Measurements from ENCODE around the gene S100A10.

The S100A10 gene

DNA sequence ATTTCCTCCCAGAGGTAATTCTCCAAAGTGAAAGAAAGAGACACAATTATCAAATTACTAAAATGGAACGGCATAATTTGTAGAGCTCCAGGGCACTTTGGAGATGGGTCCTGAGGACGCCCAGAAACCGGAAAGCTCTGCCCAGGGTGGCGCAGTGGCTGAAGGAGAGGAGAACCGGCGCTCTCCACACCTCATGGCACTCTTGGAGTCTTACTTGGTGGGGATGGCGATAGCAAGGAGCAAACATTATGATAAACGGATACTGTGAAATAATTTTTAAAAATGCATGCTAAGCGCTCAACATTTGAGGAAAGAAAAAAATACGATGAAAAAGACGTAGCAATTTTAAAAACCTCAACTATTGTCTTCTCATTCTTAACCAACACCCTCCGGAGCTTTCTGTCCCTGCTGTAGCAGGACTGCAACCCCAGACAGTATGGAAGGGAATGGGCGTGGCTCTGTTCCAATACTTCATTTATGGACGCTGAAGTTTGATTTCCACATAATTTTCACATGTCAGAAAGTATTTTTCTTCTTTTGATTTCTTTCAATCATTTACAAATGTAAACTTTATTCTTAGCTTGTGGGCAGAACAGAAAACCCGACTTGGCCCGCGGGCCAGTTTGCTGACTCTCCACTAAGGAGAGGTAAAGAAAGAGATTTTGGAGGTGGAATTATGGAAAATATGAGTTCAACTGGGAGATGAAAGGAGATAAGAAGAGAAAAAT lies 42.0 kb upstream of the S100A10 start:
- peak overlapping the region; percentile 73 for H3K4me3 ChIP-seq (replicated peaks; ENCODE audit: insufficient read depth, low read length)
- H3K27ac ChIP-seq (replicated peaks): peak overlapping the region; percentile 89
- no peaks in the 10 kb centered on the region for H3K27me3 ChIP-seq (ENCODE audit: insufficient read depth, poor library complexity, severe bottlenecking)
- TF ChIP-seq POLR2AphosphoS5 (IDR thresholded peaks at IDR 0.05; ENCODE audit: low read depth): no peak
- no peak for TF ChIP-seq SPI1 (IDR thresholded peaks at IDR 0.05; ENCODE audit: borderline replicate concordance, low read depth)
- TF ChIP-seq, protein P1, sequence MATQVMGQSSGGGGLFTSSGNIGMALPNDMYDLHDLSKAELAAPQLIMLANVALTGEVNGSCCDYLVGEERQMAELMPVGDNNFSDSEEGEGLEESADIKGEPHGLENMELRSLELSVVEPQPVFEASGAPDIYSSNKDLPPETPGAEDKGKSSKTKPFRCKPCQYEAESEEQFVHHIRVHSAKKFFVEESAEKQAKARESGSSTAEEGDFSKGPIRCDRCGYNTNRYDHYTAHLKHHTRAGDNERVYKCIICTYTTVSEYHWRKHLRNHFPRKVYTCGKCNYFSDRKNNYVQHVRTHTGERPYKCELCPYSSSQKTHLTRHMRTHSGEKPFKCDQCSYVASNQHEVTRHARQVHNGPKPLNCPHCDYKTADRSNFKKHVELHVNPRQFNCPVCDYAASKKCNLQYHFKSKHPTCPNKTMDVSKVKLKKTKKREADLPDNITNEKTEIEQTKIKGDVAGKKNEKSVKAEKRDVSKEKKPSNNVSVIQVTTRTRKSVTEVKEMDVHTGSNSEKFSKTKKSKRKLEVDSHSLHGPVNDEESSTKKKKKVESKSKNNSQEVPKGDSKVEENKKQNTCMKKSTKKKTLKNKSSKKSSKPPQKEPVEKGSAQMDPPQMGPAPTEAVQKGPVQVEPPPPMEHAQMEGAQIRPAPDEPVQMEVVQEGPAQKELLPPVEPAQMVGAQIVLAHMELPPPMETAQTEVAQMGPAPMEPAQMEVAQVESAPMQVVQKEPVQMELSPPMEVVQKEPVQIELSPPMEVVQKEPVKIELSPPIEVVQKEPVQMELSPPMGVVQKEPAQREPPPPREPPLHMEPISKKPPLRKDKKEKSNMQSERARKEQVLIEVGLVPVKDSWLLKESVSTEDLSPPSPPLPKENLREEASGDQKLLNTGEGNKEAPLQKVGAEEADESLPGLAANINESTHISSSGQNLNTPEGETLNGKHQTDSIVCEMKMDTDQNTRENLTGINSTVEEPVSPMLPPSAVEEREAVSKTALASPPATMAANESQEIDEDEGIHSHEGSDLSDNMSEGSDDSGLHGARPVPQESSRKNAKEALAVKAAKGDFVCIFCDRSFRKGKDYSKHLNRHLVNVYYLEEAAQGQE (IDR thresholded peaks at IDR 0.05; ENCODE audit: insufficient replicate concordance, low read depth): no peak
- TF ChIP-seq, protein P2, sequence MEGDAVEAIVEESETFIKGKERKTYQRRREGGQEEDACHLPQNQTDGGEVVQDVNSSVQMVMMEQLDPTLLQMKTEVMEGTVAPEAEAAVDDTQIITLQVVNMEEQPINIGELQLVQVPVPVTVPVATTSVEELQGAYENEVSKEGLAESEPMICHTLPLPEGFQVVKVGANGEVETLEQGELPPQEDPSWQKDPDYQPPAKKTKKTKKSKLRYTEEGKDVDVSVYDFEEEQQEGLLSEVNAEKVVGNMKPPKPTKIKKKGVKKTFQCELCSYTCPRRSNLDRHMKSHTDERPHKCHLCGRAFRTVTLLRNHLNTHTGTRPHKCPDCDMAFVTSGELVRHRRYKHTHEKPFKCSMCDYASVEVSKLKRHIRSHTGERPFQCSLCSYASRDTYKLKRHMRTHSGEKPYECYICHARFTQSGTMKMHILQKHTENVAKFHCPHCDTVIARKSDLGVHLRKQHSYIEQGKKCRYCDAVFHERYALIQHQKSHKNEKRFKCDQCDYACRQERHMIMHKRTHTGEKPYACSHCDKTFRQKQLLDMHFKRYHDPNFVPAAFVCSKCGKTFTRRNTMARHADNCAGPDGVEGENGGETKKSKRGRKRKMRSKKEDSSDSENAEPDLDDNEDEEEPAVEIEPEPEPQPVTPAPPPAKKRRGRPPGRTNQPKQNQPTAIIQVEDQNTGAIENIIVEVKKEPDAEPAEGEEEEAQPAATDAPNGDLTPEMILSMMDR (IDR thresholded peaks at IDR 0.05; ENCODE audit: insufficient read depth, low read length): no peak
- no peak for TF ChIP-seq GABPA (IDR thresholded peaks at IDR 0.05; ENCODE audit: low read depth)
- DNase-seq (ENCODE audit: low read depth in 1 of 2, low spot score in 1 of 2): no peak

DNA sequence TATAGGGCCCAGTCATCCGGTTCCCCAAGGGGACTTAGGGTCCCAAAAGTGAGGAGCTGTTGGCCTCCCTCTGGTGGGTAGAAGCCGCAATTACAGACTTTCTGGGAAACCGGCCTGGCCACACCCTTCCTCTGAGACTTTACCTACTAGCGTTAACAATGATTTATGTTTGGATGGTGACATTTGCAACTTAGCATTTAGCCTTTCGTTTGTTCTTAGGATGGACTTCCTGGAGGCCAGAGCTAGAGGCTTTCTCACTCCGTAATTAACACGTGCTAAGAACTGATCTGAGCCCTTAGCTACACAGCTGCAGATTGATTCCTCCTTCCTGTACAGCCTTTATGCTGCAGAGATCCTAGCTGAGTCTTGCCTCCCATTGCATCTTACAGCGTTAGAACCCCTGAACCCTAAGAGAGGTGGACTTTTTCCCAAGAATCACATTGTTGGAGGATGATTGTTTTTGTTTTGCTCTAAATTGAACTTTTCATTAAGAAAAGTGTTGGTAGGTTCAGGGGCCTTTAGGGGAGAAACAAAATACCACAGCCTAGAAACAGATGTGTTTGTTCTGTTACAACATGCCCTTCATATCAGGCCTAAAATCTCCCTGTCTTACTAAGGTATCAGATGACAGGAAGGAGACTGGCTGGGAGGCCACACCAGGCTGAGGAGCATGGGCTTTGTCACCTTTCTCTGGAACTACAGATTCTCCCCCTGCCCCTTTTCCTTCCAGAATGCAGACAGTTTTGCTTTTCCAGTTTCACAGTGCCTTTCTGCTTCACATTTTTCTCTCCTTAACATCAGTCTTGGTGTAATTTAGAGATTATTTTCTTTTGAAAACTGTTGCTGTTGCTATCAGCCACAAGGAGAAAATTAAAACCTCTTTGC lies 41.2 kb upstream of the S100A10 start:
- TF ChIP-seq GABPA (IDR thresholded peaks at IDR 0.05; ENCODE audit: low read depth): no peak
- TF ChIP-seq, protein P2 (IDR thresholded peaks at IDR 0.05; ENCODE audit: insufficient read depth, low read length): peak; percentile 60
- TF ChIP-seq POLR2AphosphoS5 (IDR thresholded peaks at IDR 0.05; ENCODE audit: low read depth): 0 out of 2 replicates have a peak, but pooled peaks have one; percentile 30
- Histone ChIP-seq H3K27ac (replicated peaks) (peak overlapping the region; percentile 89), H3K4me3 (replicated peaks; ENCODE audit: insufficient read depth, low read length) (peak overlapping the region; percentile 73), H3K27me3 (ENCODE audit: insufficient read depth, poor library complexity, severe bottlenecking) (no peaks in the 10 kb centered on the region)
- DNase-seq (ENCODE audit: low read depth in 1 of 2, low spot score in 1 of 2): peak in 1 of 2 experiments; percentile 60

DNA sequence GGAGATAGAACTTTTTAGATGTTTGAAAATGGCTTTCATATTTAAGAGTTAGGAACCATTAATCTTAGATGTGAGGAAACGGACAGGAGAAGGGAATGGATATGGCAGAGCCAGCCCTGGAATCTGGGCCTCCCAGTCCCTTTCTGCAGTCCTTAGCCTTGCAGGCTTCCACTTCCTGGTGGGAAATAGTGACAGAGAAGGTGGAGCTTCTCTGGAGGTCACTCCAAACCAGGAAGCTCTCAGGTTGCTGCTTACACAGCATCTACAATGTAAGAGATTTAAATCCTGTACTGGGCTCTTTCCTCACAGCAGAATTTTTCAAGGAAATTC lies 40.6 kb upstream of the S100A10 start:
- DNase-seq (ENCODE audit: low read depth in 1 of 2, low spot score in 1 of 2): no peak
- TF ChIP-seq, protein P1 (IDR thresholded peaks at IDR 0.05; ENCODE audit: insufficient replicate concordance, low read depth): no peak
- TF ChIP-seq SPI1 (IDR thresholded peaks at IDR 0.05; ENCODE audit: borderline replicate concordance, low read depth): 0 out of 2 replicates have a peak, but pooled peaks have one; percentile 2
- H3K4me3 ChIP-seq (replicated peaks; ENCODE audit: insufficient read depth, low read length): peak overlapping the region; percentile 73
- no peaks in the 10 kb centered on the region for H3K27me3 ChIP-seq (ENCODE audit: insufficient read depth, poor library complexity, severe bottlenecking)
- H3K27ac ChIP-seq (replicated peaks): peak overlapping the region; percentile 89

DNA sequence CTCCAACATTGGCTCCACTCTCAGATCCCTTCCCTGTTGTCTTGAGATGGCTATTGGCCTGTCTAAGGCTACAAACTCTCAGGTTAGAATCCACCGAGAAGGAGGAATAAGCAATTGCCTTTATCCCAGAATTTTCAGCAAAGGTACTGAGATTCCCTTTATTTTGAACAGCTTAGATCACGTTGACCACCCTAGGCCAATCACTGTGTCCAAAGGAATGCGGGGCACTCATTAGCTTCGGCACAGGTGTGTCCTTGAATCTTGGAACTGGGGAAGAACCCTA lies 36.2 kb upstream of the S100A10 start:
- Histone ChIP-seq H3K27me3 (ENCODE audit: insufficient read depth, poor library complexity, severe bottlenecking) (no peaks in the 10 kb centered on the region), H3K4me3 (replicated peaks; ENCODE audit: insufficient read depth, low read length) (no peak overlapping the region), H3K27ac (replicated peaks) (peak overlapping the region; percentile 36)
- no peak for DNase-seq (ENCODE audit: low read depth in 1 of 2, low spot score in 1 of 2)
- TF ChIP-seq, protein P1 (IDR thresholded peaks at IDR 0.05; ENCODE audit: insufficient replicate concordance, low read depth): no peak
- TF ChIP-seq POLR2AphosphoS5 (IDR thresholded peaks at IDR 0.05; ENCODE audit: low read depth): no peak
- TF ChIP-seq, protein P2 (IDR thresholded peaks at IDR 0.05; ENCODE audit: insufficient read depth, low read length): no peak
- no peak for TF ChIP-seq GABPA (IDR thresholded peaks at IDR 0.05; ENCODE audit: low read depth)
- no peak for TF ChIP-seq SPI1 (IDR thresholded peaks at IDR 0.05; ENCODE audit: borderline replicate concordance, low read depth)
